ENCODE results near the gene CAMKMT. TPM values are rescaled to one million over a fixed set of nuclear protein-coding genes. Genes with fewer than 3 reads are reported as not detected.

CAMKMT gene
- total and polyA plus RNA-seq, 2 donors (not counting 1 experiment from before 2014, with no cell fraction given): 6.2 to 23.3 TPM

GRCh38 chr2:44324971-44325426, 36.7 kb upstream of the CAMKMT start:
- Mint-ChIP-seq H3K27ac (no peak overlapping the region), H3K4me1 (no peaks in the 10 kb centered on the region), H3K27me3 (no peaks in the 10 kb centered on the region), H3K9me3 (ENCODE audit: insufficient read depth) (no peaks in the 10 kb centered on the region), H3K4me3 (no peak overlapping the region)
- Histone ChIP-seq H3K79me2 (ENCODE audit: control insufficient read depth, insufficient read depth, low read length) (no peaks in the 10 kb centered on the region), H3K4me1 (ENCODE audit: control insufficient read depth in 2 of 2, insufficient read depth in 2 of 2, low read length in 2 of 2) (no peaks in the 10 kb centered on the region), H3K4me3 (ENCODE audit: control extremely low read depth in 1 of 5, extremely low read depth in 1 of 5, insufficient read depth in 1 of 5, low read depth in 2 of 5, low read length in 4 of 5) (no peak overlapping the region), H4K20me1 (ENCODE audit: control insufficient read depth, insufficient read depth, low read length, poor library complexity, severe bottlenecking) (no peaks in the 10 kb centered on the region), H3K27me3 (replicated peaks in 1 of 4; ENCODE audit: control extremely low read depth in 1 of 4, control insufficient read depth in 3 of 4, insufficient read depth in 4 of 4, low read length in 3 of 4) (no peaks in the 10 kb centered on the region), H2AFZ (ENCODE audit: insufficient read depth, low read depth, low read length, poor library complexity, severe bottlenecking) (no peak overlapping the region), H3K9me3 (ENCODE audit: control extremely low read depth in 1 of 3, control insufficient read depth in 2 of 3, insufficient read depth in 1 of 3, low read length in 2 of 3) (no peaks in the 10 kb centered on the region), H3K27ac (ENCODE audit: low read length in 2 of 2) (no peak overlapping the region), H3K4me2 (replicated peaks; ENCODE audit: low read depth, low read length, poor library complexity, severe bottlenecking) (no peak overlapping the region), H3K9ac (ENCODE audit: low read length) (no peak overlapping the region), H3K36me3 (replicated peaks in 1 of 2; ENCODE audit: control extremely low read depth in 1 of 2, control insufficient read depth in 1 of 2, extremely low read depth in 1 of 2, insufficient read depth in 2 of 2, low read length in 1 of 2) (peaks cover 6 to 54% of the 10 kb centered on the region in 2 experiments)
- intact Hi-C loops (cut with micrococcal nuclease): no loop called here
- ChIA-PET CTCF (interaction anchor here (1.0 kb wide), 1 partner anchor 14 kb away, joined by 3 read pairs; no protein-coding TSS in a partner anchor), POLR2A (no interaction called here)
- no peak for DNase-seq
- WGBS (ENCODE audit: insufficient coverage): no CpG with 5 or more reads among the region's 1 CpG
- no peak for ATAC-seq (ENCODE audit: low read depth)
- TF ChIP-seq CTCF (IDR thresholded peaks at IDR 0.05) (no peak), EZH2 (IDR thresholded peaks at IDR 0.05; ENCODE audit: borderline replicate concordance, insufficient read depth, low read depth, low read length, poor library complexity, severe bottlenecking) (no peak)

GRCh38 chr2:44325897-44326296, 35.9 kb upstream of the CAMKMT start:
- ATAC-seq (ENCODE audit: low read depth) (no peak), DNase-seq (no peak)
- Mint-ChIP-seq H3K9me3 (ENCODE audit: insufficient read depth) (no peaks in the 10 kb centered on the region), H3K4me1 (no peaks in the 10 kb centered on the region), H3K27ac (no peak overlapping the region), H3K4me3 (no peak overlapping the region), H3K27me3 (no peaks in the 10 kb centered on the region)
- WGBS (ENCODE audit: insufficient coverage): no CpG with 5 or more reads among the region's 4 CpGs
- ChIA-PET CTCF (no interaction called here), POLR2A (no interaction called here)
- intact Hi-C loops (cut with micrococcal nuclease): no loop called here
- no peak overlapping the region for H3K9ac ChIP-seq (ENCODE audit: low read length)
- H3K4me1 ChIP-seq (ENCODE audit: control insufficient read depth in 2 of 2, insufficient read depth in 2 of 2, low read length in 2 of 2): no peaks in the 10 kb centered on the region
- H3K4me2 ChIP-seq (replicated peaks; ENCODE audit: low read depth, low read length, poor library complexity, severe bottlenecking): no peak overlapping the region
- no peak overlapping the region for H3K27ac ChIP-seq (ENCODE audit: low read length in 2 of 2)
- no peaks in the 10 kb centered on the region for H4K20me1 ChIP-seq (ENCODE audit: control insufficient read depth, insufficient read depth, low read length, poor library complexity, severe bottlenecking)
- no peak for TF ChIP-seq CTCF (IDR thresholded peaks at IDR 0.05)
- TF ChIP-seq EZH2 (IDR thresholded peaks at IDR 0.05; ENCODE audit: borderline replicate concordance, insufficient read depth, low read depth, low read length, poor library complexity, severe bottlenecking): no peak
- no peaks in the 10 kb centered on the region for H3K79me2 ChIP-seq (ENCODE audit: control insufficient read depth, insufficient read depth, low read length)
- H3K36me3 ChIP-seq (replicated peaks in 1 of 2; ENCODE audit: control extremely low read depth in 1 of 2, control insufficient read depth in 1 of 2, extremely low read depth in 1 of 2, insufficient read depth in 2 of 2, low read length in 1 of 2): peaks cover 3 to 47% of the 10 kb centered on the region in 2 experiments
- no peak overlapping the region for H2AFZ ChIP-seq (ENCODE audit: insufficient read depth, low read depth, low read length, poor library complexity, severe bottlenecking)
- H3K4me3 ChIP-seq (ENCODE audit: control extremely low read depth in 1 of 5, extremely low read depth in 1 of 5, insufficient read depth in 1 of 5, low read depth in 2 of 5, low read length in 4 of 5): no peak overlapping the region
- no peaks in the 10 kb centered on the region for H3K9me3 ChIP-seq (ENCODE audit: control extremely low read depth in 1 of 3, control insufficient read depth in 2 of 3, insufficient read depth in 1 of 3, low read length in 2 of 3)
- H3K27me3 ChIP-seq (replicated peaks in 1 of 4; ENCODE audit: control extremely low read depth in 1 of 4, control insufficient read depth in 3 of 4, insufficient read depth in 4 of 4, low read length in 3 of 4): no peaks in the 10 kb centered on the region

Data from B cell (primary cell).